OCI-LY1 (cell line): ENCODE measurements around the gene PUM2.

Experiments used
- H2AFZ ChIP-seq: fragments of 200-600 bp; sonication (generic), shearing (Covaris generic); 2 replicates; pipeline ENCODE4 v1.6.0; 2014; ENCODE audit warnings: antibody characterized with exemption, mild to moderate bottlenecking, low read length
- H3F3A ChIP-seq: fragments of 200-600 bp; sonication (generic), shearing (Covaris generic); 2 replicates; pipeline ENCODE4 v1.6.0; 2014; ENCODE audit warnings: mild to moderate bottlenecking, antibody characterized with exemption, low read length, moderate library complexity; ENCODE audit not compliant: insufficient read depth
- H3K27ac ChIP-seq: fragments of 200-600 bp; sonication (generic); 2 replicates; pipeline ENCODE4 v1.5.1; 2014; ENCODE audit warnings: low read length, mixed run types, mild to moderate bottlenecking, low read depth; ENCODE audit not compliant: poor library complexity, severe bottlenecking
- H3K27me3 ChIP-seq: fragments of 200-600 bp; sonication (generic); 2 replicates; pipeline ENCODE4 v1.6.0; 2014; ENCODE audit warnings: antibody characterized with exemption, mild to moderate bottlenecking, low read length, moderate library complexity; ENCODE audit not compliant: insufficient read depth
- H3K36me3 ChIP-seq: fragments of 200-600 bp; sonication (generic); 2 replicates; pipeline ENCODE4 v1.6.1; 2014; ENCODE audit warnings: mild to moderate bottlenecking, antibody characterized with exemption, low read length, moderate library complexity, mixed read lengths; ENCODE audit not compliant: insufficient read depth
- H3K4me1 ChIP-seq: fragments of 200-600 bp; sonication (generic); 2 replicates; pipeline ENCODE4 v1.5.1; 2014; ENCODE audit warnings: mild to moderate bottlenecking, low read length, moderate library complexity; ENCODE audit not compliant: insufficient read depth, severe bottlenecking
- H3K4me2 ChIP-seq: fragments of 200-600 bp; sonication (generic), shearing (Covaris generic); 2 replicates; pipeline ENCODE4 v1.6.1; 2014; ENCODE audit warnings: low read length
- H3K4me3 ChIP-seq: fragments of 200-600 bp; sonication (generic); 2 replicates; pipeline ENCODE4 v1.5.1; 2014; ENCODE audit warnings: low read length, low read depth, mild to moderate bottlenecking, mixed read lengths; ENCODE audit not compliant: poor library complexity, severe bottlenecking
- H3K79me2 ChIP-seq: fragments of 200-600 bp; shearing (Covaris generic); 2 replicates; pipeline ENCODE4 v1.6.1; 2016; ENCODE audit warnings: mixed run types, low read length, mixed read lengths; ENCODE audit not compliant: insufficient read depth
- H3K9ac ChIP-seq: fragments of 200-600 bp; sonication (generic), shearing (Covaris generic); 2 replicates; pipeline ENCODE4 v1.6.1; 2014; ENCODE audit warnings: mild to moderate bottlenecking, low read length, mixed read lengths
- H3K9me2 ChIP-seq: fragments of 200-600 bp; sonication (generic), shearing (Covaris generic); 2 replicates; pipeline ENCODE4 v1.6.1; 2014; ENCODE audit warnings: low read depth, mild to moderate bottlenecking, low read length, mixed read lengths
- H3K9me3 ChIP-seq: fragments of 200-600 bp; shearing (Covaris generic); 2 replicates; pipeline ENCODE4 v1.6.1; 2014; ENCODE audit warnings: low read length, mixed read lengths
- H4K20me1 ChIP-seq: fragments of 200-600 bp; sonication (generic), shearing (Covaris generic); 2 replicates; pipeline ENCODE4 v1.6.0; 2016; ENCODE audit warnings: mild to moderate bottlenecking, low read length; ENCODE audit not compliant: insufficient read depth
- CTCF ChIP-seq: fragments of 200-600 bp; sonication (generic), shearing (Covaris generic); IDR thresholded peaks from 2 replicates; pipeline ENCODE4 v1.5.1; 2017; ENCODE audit warnings: mild to moderate bottlenecking, antibody characterized with exemption, low read length, moderate library complexity, mixed read lengths
- EZH2 ChIP-seq: fragments of 200-600 bp; sonication (generic), shearing (Covaris generic); IDR thresholded peaks from 2 replicates; pipeline ENCODE4 v1.8.0; 2017; ENCODE audit warnings: borderline replicate concordance, mixed run types, mild to moderate bottlenecking, antibody characterized with exemption, low read length, moderate library complexity, mixed read lengths

PUM2 gene

GRCh38 chr2:20393986-20394385 lies 43.3 kb upstream of the PUM2 start:
- Histone ChIP-seq H3K36me3 (no peaks in the 10 kb centered on the region), H3K9ac (no peak overlapping the region), H4K20me1 (no peaks in the 10 kb centered on the region), H3F3A (no peaks in the 10 kb centered on the region), H3K27ac (no peak overlapping the region), H3K9me2 (no peaks in the 10 kb centered on the region), H3K4me3 (no peak overlapping the region), H2AFZ (no peak overlapping the region), H3K4me2 (no peak overlapping the region), H3K27me3 (peaks cover 4% of the 10 kb centered on the region; the same call in 1 of the 2 replicates), H3K79me2 (no peaks in the 10 kb centered on the region), H3K4me1 (no peaks in the 10 kb centered on the region), H3K9me3 (no peaks in the 10 kb centered on the region)
- TF ChIP-seq CTCF (no peak), EZH2 (no peak)

DNA sequence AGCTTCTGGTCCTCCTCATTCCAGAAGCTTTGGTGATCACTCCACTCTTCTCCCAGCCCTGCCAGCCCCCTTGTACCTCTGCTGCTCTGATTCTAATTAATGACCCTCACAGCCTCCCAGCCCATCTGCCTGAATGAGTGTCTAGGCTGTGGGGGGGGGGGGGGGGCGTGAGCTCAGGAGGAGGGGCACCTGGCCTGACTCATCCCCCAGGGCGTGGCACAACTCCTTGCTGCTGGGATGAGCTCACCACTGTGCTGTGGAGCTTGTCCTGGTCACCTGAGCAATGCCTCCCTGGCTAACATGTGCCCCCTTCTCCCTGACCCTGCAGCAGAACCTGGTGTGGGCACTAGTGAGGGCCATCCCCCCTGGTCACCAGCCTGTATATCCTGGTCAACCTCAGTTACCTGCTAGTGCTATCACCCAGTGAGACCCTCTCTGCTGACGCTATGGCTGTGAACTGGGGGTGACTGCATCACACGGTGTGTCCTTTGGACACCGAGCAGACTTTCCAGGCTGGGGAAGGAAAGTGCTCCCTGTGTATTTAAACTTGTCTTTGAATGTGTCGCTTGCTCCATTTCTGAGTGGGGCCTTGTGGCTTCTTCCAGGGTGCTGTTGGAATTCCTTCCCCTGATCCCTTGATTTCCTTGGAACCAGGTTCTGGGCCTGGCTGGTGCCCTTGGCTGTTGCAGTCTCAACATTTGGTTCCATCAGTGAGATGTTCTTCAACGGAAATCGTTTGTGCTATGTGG lies 41.5 kb upstream of the PUM2 start:
- Histone ChIP-seq H3K9ac (no peak overlapping the region), H3K4me3 (no peak overlapping the region), H3K9me2 (no peaks in the 10 kb centered on the region), H3K4me1 (no peaks in the 10 kb centered on the region), H3K79me2 (no peaks in the 10 kb centered on the region), H3F3A (no peaks in the 10 kb centered on the region), H2AFZ (no peak overlapping the region), H3K9me3 (no peaks in the 10 kb centered on the region), H3K4me2 (no peak overlapping the region), H4K20me1 (no peaks in the 10 kb centered on the region), H3K27me3 (peaks cover 4% of the 10 kb centered on the region; the same call in 1 of the 2 replicates), H3K27ac (no peak overlapping the region), H3K36me3 (no peaks in the 10 kb centered on the region)
- TF ChIP-seq EZH2 (no peak), CTCF (no peak)

GRCh38 chr2:20390524-20391123 lies 40.0 kb upstream of the PUM2 start:
- Histone ChIP-seq H2AFZ (no peak overlapping the region), H3K9me3 (no peaks in the 10 kb centered on the region), H4K20me1 (no peaks in the 10 kb centered on the region), H3F3A (no peaks in the 10 kb centered on the region), H3K9ac (no peak overlapping the region), H3K27ac (no peak overlapping the region), H3K36me3 (no peaks in the 10 kb centered on the region), H3K4me1 (no peaks in the 10 kb centered on the region), H3K27me3 (peaks cover 4% of the 10 kb centered on the region; the same call in 1 of the 2 replicates), H3K79me2 (no peaks in the 10 kb centered on the region), H3K4me2 (no peak overlapping the region), H3K4me3 (no peak overlapping the region), H3K9me2 (no peaks in the 10 kb centered on the region)
- TF ChIP-seq EZH2 (no peak), CTCF (no peak)
